NCI-H2196 (cell line): ENCODE results near the gene CCDC71L.

Experiments used
- DNase-seq: peaks from one replicate; lab custom pipeline; 2025; ENCODE audit not compliant: unreplicated experiment; lab: John Stamatoyannopoulos, UW

The CCDC71L gene

GRCh38 chr7:106609416-106609815 lies 51.5 kb downstream of the CCDC71L start:
- no peak for DNase-seq

- no peak for DNase-seq
These were observed 52.3 kb downstream of the CCDC71L start for GRCh38 chr7:106608661-106609060.
